Fibroblast of lung (primary cell): ENCODE measurements around the gene LSM8. TPM values are rescaled to one million over a fixed set of nuclear protein-coding genes. Genes with fewer than 3 reads are reported as not detected.
A peak's percentile ranks its signal among the peaks of the same experiment; 100 is the strongest.

ENCODE experiments used
- DNase-seq, 2 donors: peaks; one replicate each; pipeline versions ENCODE4 v3.0.0 to v3.0.0-alpha.2; 2010; ENCODE audit warnings: low read depth in 2 of 2
- H2AFZ ChIP-seq: 2 replicates; pipeline ENCODE4 v1.5.1; 2012; ENCODE audit warnings: low read length, control low read depth, inconsistent platforms
- H3K27ac ChIP-seq: 2 replicates; pipeline ENCODE4 v1.5.1; 2011; ENCODE audit warnings: low read length, control low read depth; ENCODE audit not compliant: insufficient read depth
- H3K27me3 ChIP-seq: 2 replicates; pipeline ENCODE4 v1.5.1; 2011; ENCODE audit warnings: mild to moderate bottlenecking, low read length; ENCODE audit not compliant: control insufficient read depth, insufficient read depth
- H3K36me3 ChIP-seq: 2 replicates; pipeline ENCODE4 v1.5.1; 2011; ENCODE audit warnings: low read length; ENCODE audit not compliant: control insufficient read depth, insufficient read depth
- H3K4me1 ChIP-seq: 2 replicates; pipeline ENCODE4 v1.5.1; 2011; ENCODE audit warnings: low read length; ENCODE audit not compliant: control insufficient read depth, insufficient read depth; ENCODE audit errors: extremely low read depth
- H3K4me2 ChIP-seq: 2 replicates; pipeline ENCODE4 v1.5.1; 2011; ENCODE audit warnings: low read length, control low read depth; ENCODE audit not compliant: insufficient read depth; ENCODE audit errors: extremely low read depth
- H3K4me3 ChIP-seq, 4 experiments: fragments of 200-600 bp in 1 of 4; sonication (generic) in 1 of 4; replicated peaks in 1 of 4; 2 replicates each; pipeline ENCODE4 v1.5.1; 2011 to 2016; ENCODE audit warnings: low read length in 4 of 4, low read depth in 3 of 4, mild to moderate bottlenecking in 3 of 4, control low read depth in 2 of 4, inconsistent platforms in 1 of 4, mixed read lengths in 1 of 4; ENCODE audit not compliant: insufficient read depth in 1 of 4; ENCODE audit errors: control extremely low read depth in 1 of 4
- H3K79me2 ChIP-seq: 2 replicates; pipeline ENCODE4 v1.5.1; 2012; ENCODE audit warnings: mild to moderate bottlenecking, low read length, inconsistent platforms; ENCODE audit not compliant: control insufficient read depth, insufficient read depth
- H3K9ac ChIP-seq: 2 replicates; pipeline ENCODE4 v1.5.1; 2011; ENCODE audit warnings: mild to moderate bottlenecking, low read length, control low read depth; ENCODE audit not compliant: insufficient read depth
- H3K9me3 ChIP-seq: 2 replicates; pipeline ENCODE4 v1.5.1; 2012; ENCODE audit warnings: low read depth, low read length; ENCODE audit not compliant: control insufficient read depth, insufficient read depth
- H4K20me1 ChIP-seq: 2 replicates; pipeline ENCODE4 v1.5.1; 2011; ENCODE audit warnings: low read length; ENCODE audit not compliant: control insufficient read depth, insufficient read depth; ENCODE audit errors: extremely low read depth
- CTCF ChIP-seq, 2 donors: IDR thresholded peaks in 1 of 2; conservative IDR thresholded peaks in 1 of 2; 1 replicate in 1 of 2; 2 replicates in 1 of 2; pipeline ENCODE4 v1.5.1; 2011 to 2012; ENCODE audit warnings: low read length in 2 of 2, control low read depth in 1 of 2, inconsistent platforms in 1 of 2, low read depth in 1 of 2, mild to moderate bottlenecking in 1 of 2
- EZH2 ChIP-seq: IDR thresholded peaks from 2 replicates; pipeline ENCODE4 v1.5.1; 2012; ENCODE audit warnings: low read length, control low read depth, mild to moderate bottlenecking; ENCODE audit errors: missing control alignments
- polyA plus RNA-seq, 2 donors: library from polyadenylated mRNA; depleted of rRNA in 1 of 2; stranded (reverse) in 1 of 2; unstranded in 1 of 2; fragments of >200 nt; gene quantifications; 2 replicates each; pipeline ENCODE4 v1.2.1, GENCODE V29; 2011 to 2012; ENCODE audit warnings: missing spikeins in 1 of 2
- total RNA-seq: library from RNA; depleted of rRNA; stranded (reverse); fragments of >200 nt; gene quantifications from 2 replicates; pipeline ENCODE4 v1.2.1, GENCODE V29; 2014

LSM8 gene
- total and polyA plus RNA-seq, 2 donors (not counting 1 experiment from before 2014, with no cell fraction given), result 36.8 to 55.0 TPM

- peak; percentile 13 to 51 for DNase-seq
- TF ChIP-seq CTCF (conservative IDR thresholded peaks at IDR 0.05 in 1 of 2, IDR thresholded peaks at IDR 0.05 in 1 of 2; ENCODE audit: low read depth in 1 of 2, low read length in 2 of 2) (peak; percentile 37 to 62), EZH2 (no peak)
- Histone ChIP-seq H3K4me3 (no peak overlapping the region), H3K79me2 (no peaks in the 10 kb centered on the region), H3K27me3 (no peaks in the 10 kb centered on the region), H4K20me1 (no peaks in the 10 kb centered on the region), H3K36me3 (no peaks in the 10 kb centered on the region), H3K9ac (no peak overlapping the region), H2AFZ (no peak overlapping the region), H3K9me3 (no peaks in the 10 kb centered on the region), H3K27ac (no peak overlapping the region), H3K4me1 (no peaks in the 10 kb centered on the region), H3K4me2 (no peak overlapping the region)
These were observed 30.3 kb upstream of the LSM8 start for GRCh38 chr7:118153551-118154177.

- no peaks in the 10 kb centered on the region for H3K27me3 ChIP-seq
- no peak for TF ChIP-seq EZH2
- no peak for TF ChIP-seq CTCF (conservative IDR thresholded peaks at IDR 0.05 in 1 of 2, IDR thresholded peaks at IDR 0.05 in 1 of 2; ENCODE audit: low read depth in 1 of 2, low read length in 2 of 2)
- no peak overlapping the region for H3K4me2 ChIP-seq
- no peaks in the 10 kb centered on the region for H3K9me3 ChIP-seq
- H4K20me1 ChIP-seq, result no peaks in the 10 kb centered on the region
- no peaks in the 10 kb centered on the region for H3K36me3 ChIP-seq
- no peak overlapping the region for H3K4me3 ChIP-seq
- H3K27ac ChIP-seq, result no peak overlapping the region
- H3K9ac ChIP-seq, result no peak overlapping the region
- no peaks in the 10 kb centered on the region for H3K79me2 ChIP-seq
- DNase-seq, result peak in 1 of 2 donors; percentile 23
- no peak overlapping the region for H2AFZ ChIP-seq
- no peaks in the 10 kb centered on the region for H3K4me1 ChIP-seq
These were observed 25.2 kb upstream of the LSM8 start for GRCh38 chr7:118158766-118159165.

- TF ChIP-seq EZH2, result no peak
- TF ChIP-seq CTCF (conservative IDR thresholded peaks at IDR 0.05 in 1 of 2, IDR thresholded peaks at IDR 0.05 in 1 of 2; ENCODE audit: low read depth in 1 of 2, low read length in 2 of 2), result peak in 1 of 2 donors; percentile 21
- H3K4me2 ChIP-seq, result no peak overlapping the region
- H3K4me3 ChIP-seq, result no peak overlapping the region
- no peaks in the 10 kb centered on the region for H3K79me2 ChIP-seq
- DNase-seq, result peak in 1 of 2 donors; percentile 28
- H3K4me1 ChIP-seq, result no peaks in the 10 kb centered on the region
- H3K9me3 ChIP-seq, result no peaks in the 10 kb centered on the region
- H2AFZ ChIP-seq, result no peak overlapping the region
- no peaks in the 10 kb centered on the region for H3K27me3 ChIP-seq
- H3K9ac ChIP-seq, result no peak overlapping the region
- H3K27ac ChIP-seq, result no peak overlapping the region
- H3K36me3 ChIP-seq, result no peaks in the 10 kb centered on the region
- H4K20me1 ChIP-seq, result no peaks in the 10 kb centered on the region
These were observed 14.8 kb upstream of the LSM8 start for GRCh38 chr7:118169146-118169545.
